ENCODE data around the gene BAZ2B.
"Not testable (repeated sequence)": the region's sequence is repeated elsewhere in the genome, so short reads cannot be mapped to it uniquely, and the experiment has no call there.

Gene BAZ2B

GRCh38 chr2:159542101-159542500, 74.2 kb downstream of the BAZ2B start:
- peaks cover 6 to 9% of the 10 kb centered on the region in 2 donors for H3K9me3 ChIP-seq (ENCODE audit: control insufficient read depth in 1 of 2, low read length in 2 of 2)

GRCh38 chr2:159539701-159540100, 76.6 kb downstream of the BAZ2B start:
- no peaks in the 10 kb centered on the region for H3K4me1 ChIP-seq (ENCODE audit: control insufficient read depth in 1 of 2, insufficient read depth in 2 of 2, low read length in 2 of 2)
- no peak overlapping the region for H3K4me3 ChIP-seq (ENCODE audit: low read depth in 1 of 2, low read length in 2 of 2)
- no peak overlapping the region for H3K27ac ChIP-seq (ENCODE audit: low read depth, low read length)
- H3K36me3 ChIP-seq (ENCODE audit: control insufficient read depth in 1 of 2, insufficient read depth in 2 of 2, low read length in 2 of 2), result peaks cover 0 to 9% of the 10 kb centered on the region in 2 donors
- no peaks in the 10 kb centered on the region for H3K27me3 ChIP-seq (ENCODE audit: control insufficient read depth in 1 of 2, insufficient read depth in 2 of 2, low read length in 2 of 2)
- H3K9ac ChIP-seq (ENCODE audit: low read depth in 1 of 2, low read length in 2 of 2), result no peak overlapping the region
- peaks cover 6 to 9% of the 10 kb centered on the region in 2 donors for H3K9me3 ChIP-seq (ENCODE audit: control insufficient read depth in 1 of 2, low read length in 2 of 2)

More at GRCh38 chr2:159542101-159542500, 74.2 kb downstream of the BAZ2B start:
- no peak overlapping the region for H3K27ac ChIP-seq (ENCODE audit: low read depth, low read length)
- no peak overlapping the region for H3K9ac ChIP-seq (ENCODE audit: low read depth in 1 of 2, low read length in 2 of 2)
- peaks cover 0 to 9% of the 10 kb centered on the region in 2 donors for H3K36me3 ChIP-seq (ENCODE audit: control insufficient read depth in 1 of 2, insufficient read depth in 2 of 2, low read length in 2 of 2)
- no peaks in the 10 kb centered on the region for H3K27me3 ChIP-seq (ENCODE audit: control insufficient read depth in 1 of 2, insufficient read depth in 2 of 2, low read length in 2 of 2)
- no peak overlapping the region for H3K4me3 ChIP-seq (ENCODE audit: low read depth in 1 of 2, low read length in 2 of 2)
- no peaks in the 10 kb centered on the region for H3K4me1 ChIP-seq (ENCODE audit: control insufficient read depth in 1 of 2, insufficient read depth in 2 of 2, low read length in 2 of 2)

GRCh38 chr2:159538801-159539200, 77.5 kb downstream of the BAZ2B start:
- H3K27ac ChIP-seq (ENCODE audit: low read depth, low read length), result no peak overlapping the region
- no peak overlapping the region for H3K9ac ChIP-seq (ENCODE audit: low read depth in 1 of 2, low read length in 2 of 2)
- no peaks in the 10 kb centered on the region for H3K27me3 ChIP-seq (ENCODE audit: control insufficient read depth in 1 of 2, insufficient read depth in 2 of 2, low read length in 2 of 2)
- H3K36me3 ChIP-seq (ENCODE audit: control insufficient read depth in 1 of 2, insufficient read depth in 2 of 2, low read length in 2 of 2), result peaks cover 0 to 9% of the 10 kb centered on the region in 2 donors
- H3K4me3 ChIP-seq (ENCODE audit: low read depth in 1 of 2, low read length in 2 of 2), result no peak overlapping the region
- H3K9me3 ChIP-seq (ENCODE audit: control insufficient read depth in 1 of 2, low read length in 2 of 2), result peaks cover 6 to 9% of the 10 kb centered on the region in 2 donors
- no peaks in the 10 kb centered on the region for H3K4me1 ChIP-seq (ENCODE audit: control insufficient read depth in 1 of 2, insufficient read depth in 2 of 2, low read length in 2 of 2)

- H3K4me3 ChIP-seq (ENCODE audit: low read depth in 1 of 2, low read length in 2 of 2); H3K36me3 ChIP-seq (ENCODE audit: control insufficient read depth in 1 of 2, insufficient read depth in 2 of 2, low read length in 2 of 2); H3K9me3 ChIP-seq (ENCODE audit: control insufficient read depth in 1 of 2, low read length in 2 of 2); H3K9ac ChIP-seq (ENCODE audit: low read depth in 1 of 2, low read length in 2 of 2); H3K27me3 ChIP-seq (ENCODE audit: control insufficient read depth in 1 of 2, insufficient read depth in 2 of 2, low read length in 2 of 2); H3K27ac ChIP-seq (ENCODE audit: low read depth, low read length); H3K4me1 ChIP-seq (ENCODE audit: control insufficient read depth in 1 of 2, insufficient read depth in 2 of 2, low read length in 2 of 2): not testable (repeated sequence)
Measured at GRCh38 chr2:159535261-159535660, 81.1 kb downstream of the BAZ2B start.

GRCh38 chr2:159531475-159531874, 84.9 kb downstream of the BAZ2B start:
- Histone ChIP-seq H3K4me1 (ENCODE audit: control insufficient read depth in 1 of 2, insufficient read depth in 2 of 2, low read length in 2 of 2) (no peaks in the 10 kb centered on the region), H3K27ac (ENCODE audit: low read depth, low read length) (no peak overlapping the region), H3K27me3 (ENCODE audit: control insufficient read depth in 1 of 2, insufficient read depth in 2 of 2, low read length in 2 of 2) (no peaks in the 10 kb centered on the region), H3K4me3 (ENCODE audit: low read depth in 1 of 2, low read length in 2 of 2) (no peak overlapping the region), H3K9me3 (ENCODE audit: control insufficient read depth in 1 of 2, low read length in 2 of 2) (no peaks in the 10 kb centered on the region), H3K9ac (ENCODE audit: low read depth in 1 of 2, low read length in 2 of 2) (no peak overlapping the region), H3K36me3 (ENCODE audit: control insufficient read depth in 1 of 2, insufficient read depth in 2 of 2, low read length in 2 of 2) (peaks cover 0 to 3% of the 10 kb centered on the region in 2 donors)

DNA sequence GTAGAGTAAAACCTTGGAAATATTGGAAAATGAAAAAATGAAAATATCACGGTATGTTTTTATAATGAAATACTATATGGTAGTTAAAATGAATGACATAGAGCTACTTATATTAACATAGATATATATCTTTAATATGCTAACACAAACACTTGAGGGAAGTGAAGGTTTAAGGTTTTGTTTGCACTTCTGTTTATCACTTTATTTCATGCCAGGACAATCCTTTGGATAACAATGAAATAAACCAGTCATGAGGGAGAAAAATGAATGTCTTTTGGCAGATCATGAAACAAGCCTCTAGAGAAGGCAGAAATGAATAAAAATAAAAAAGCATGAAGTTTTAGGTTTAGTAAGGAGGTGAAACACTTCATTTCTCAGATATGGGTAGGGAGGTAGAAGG, 89.9 kb downstream of the BAZ2B start:
- Histone ChIP-seq H3K9ac (ENCODE audit: low read depth in 1 of 2, low read length in 2 of 2) (no peak overlapping the region), H3K4me3 (ENCODE audit: low read depth in 1 of 2, low read length in 2 of 2) (no peak overlapping the region), H3K27me3 (ENCODE audit: control insufficient read depth in 1 of 2, insufficient read depth in 2 of 2, low read length in 2 of 2) (no peaks in the 10 kb centered on the region), H3K36me3 (ENCODE audit: control insufficient read depth in 1 of 2, insufficient read depth in 2 of 2, low read length in 2 of 2) (peaks cover 0 to 3% of the 10 kb centered on the region in 2 donors), H3K4me1 (ENCODE audit: control insufficient read depth in 1 of 2, insufficient read depth in 2 of 2, low read length in 2 of 2) (no peaks in the 10 kb centered on the region), H3K9me3 (ENCODE audit: control insufficient read depth in 1 of 2, low read length in 2 of 2) (no peaks in the 10 kb centered on the region), H3K27ac (ENCODE audit: low read depth, low read length) (no peak overlapping the region)

DNA sequence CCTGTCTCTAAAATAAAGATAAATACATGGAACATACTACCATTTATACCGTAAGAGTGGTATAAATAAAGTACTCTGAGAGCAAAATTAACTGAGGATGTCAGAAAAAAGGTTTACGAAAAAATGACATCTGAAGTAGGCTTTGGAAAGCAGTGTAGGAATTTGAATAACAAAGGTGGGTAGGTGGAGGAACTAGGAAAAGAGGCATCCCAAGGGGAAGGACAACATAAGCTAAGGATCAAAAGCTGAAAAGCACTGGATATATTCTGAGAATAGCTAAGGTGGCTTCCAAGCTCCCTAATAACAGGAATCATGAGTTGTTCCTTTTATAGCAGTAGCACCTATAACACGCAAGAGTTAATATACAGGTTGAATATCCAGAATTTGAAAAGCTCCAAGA, 91.3 kb downstream of the BAZ2B start:
- Histone ChIP-seq H3K4me1 (ENCODE audit: control insufficient read depth in 1 of 2, insufficient read depth in 2 of 2, low read length in 2 of 2) (no peaks in the 10 kb centered on the region), H3K27ac (ENCODE audit: low read depth, low read length) (no peak overlapping the region), H3K4me3 (ENCODE audit: low read depth in 1 of 2, low read length in 2 of 2) (no peak overlapping the region), H3K9ac (ENCODE audit: low read depth in 1 of 2, low read length in 2 of 2) (no peak overlapping the region), H3K27me3 (ENCODE audit: control insufficient read depth in 1 of 2, insufficient read depth in 2 of 2, low read length in 2 of 2) (no peaks in the 10 kb centered on the region), H3K36me3 (ENCODE audit: control insufficient read depth in 1 of 2, insufficient read depth in 2 of 2, low read length in 2 of 2) (peaks cover 0 to 3% of the 10 kb centered on the region in 2 donors), H3K9me3 (ENCODE audit: control insufficient read depth in 1 of 2, low read length in 2 of 2) (no peaks in the 10 kb centered on the region)

DNA sequence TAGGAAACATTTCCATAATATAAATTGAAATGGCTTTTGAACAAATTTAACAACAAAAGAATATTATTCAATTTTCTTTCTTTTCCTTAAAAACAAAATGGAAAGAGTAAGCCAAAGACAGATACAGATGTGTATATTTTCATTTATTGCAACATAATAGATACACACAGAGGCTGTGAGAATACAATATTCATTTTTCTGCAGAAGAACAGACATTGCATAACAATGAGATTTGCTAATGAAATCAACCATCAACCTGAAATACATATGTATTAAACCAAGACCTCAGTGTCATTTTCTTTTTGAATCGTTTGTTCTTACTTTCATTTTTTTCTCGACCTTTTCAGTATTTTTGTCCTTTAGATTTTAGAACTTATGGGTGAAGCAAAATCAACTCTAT, 95.1 kb downstream of the BAZ2B start:
- H3K9ac ChIP-seq (ENCODE audit: low read depth in 1 of 2, low read length in 2 of 2), result no peak overlapping the region
- H3K27me3 ChIP-seq (ENCODE audit: control insufficient read depth in 1 of 2, insufficient read depth in 2 of 2, low read length in 2 of 2), result no peaks in the 10 kb centered on the region
- no peak overlapping the region for H3K4me3 ChIP-seq (ENCODE audit: low read depth in 1 of 2, low read length in 2 of 2)
- H3K36me3 ChIP-seq (ENCODE audit: control insufficient read depth in 1 of 2, insufficient read depth in 2 of 2, low read length in 2 of 2), result no peaks in the 10 kb centered on the region
- H3K9me3 ChIP-seq (ENCODE audit: control insufficient read depth in 1 of 2, low read length in 2 of 2), result no peaks in the 10 kb centered on the region
- no peak overlapping the region for H3K27ac ChIP-seq (ENCODE audit: low read depth, low read length)
- peaks cover 0 to 7% of the 10 kb centered on the region in 2 donors for H3K4me1 ChIP-seq (ENCODE audit: control insufficient read depth in 1 of 2, insufficient read depth in 2 of 2, low read length in 2 of 2)

DNA sequence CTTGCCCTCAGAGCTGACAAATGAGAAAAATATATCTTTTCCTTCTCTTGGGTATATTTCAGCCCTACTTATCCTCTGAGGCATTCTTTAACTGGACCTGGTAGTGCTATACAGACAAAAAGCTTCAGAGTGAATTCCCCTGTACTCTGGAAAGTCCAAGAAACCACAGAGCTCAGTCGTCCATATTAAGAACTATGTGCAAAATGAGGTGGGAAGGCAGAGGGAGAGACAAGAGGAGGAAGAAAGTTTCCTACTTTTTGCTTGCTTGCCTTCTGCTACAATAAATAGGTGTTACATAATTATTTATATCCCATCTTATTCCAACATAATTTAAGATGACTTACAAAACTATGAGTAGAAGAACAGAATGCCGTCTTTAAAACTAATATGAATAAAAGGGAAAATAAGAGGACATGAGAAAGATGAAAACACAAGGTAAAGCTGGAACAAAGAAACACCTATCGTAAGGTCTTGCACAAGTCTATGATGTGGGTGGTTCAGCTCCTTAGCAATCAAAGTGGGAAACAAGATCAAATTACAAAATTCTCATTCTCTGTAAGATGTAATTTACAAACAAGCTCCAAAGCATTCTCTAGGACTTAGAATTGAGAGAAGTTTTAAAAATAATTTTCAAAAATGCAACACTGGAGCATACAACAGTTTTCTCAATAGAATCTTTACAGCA, 97.9 kb downstream of the BAZ2B start:
- Histone ChIP-seq H3K4me1 (ENCODE audit: control insufficient read depth in 1 of 2, insufficient read depth in 2 of 2, low read length in 2 of 2) (peaks cover 2 to 16% of the 10 kb centered on the region in 2 donors), H3K9me3 (ENCODE audit: control insufficient read depth in 1 of 2, low read length in 2 of 2) (no peaks in the 10 kb centered on the region), H3K36me3 (ENCODE audit: control insufficient read depth in 1 of 2, insufficient read depth in 2 of 2, low read length in 2 of 2) (no peaks in the 10 kb centered on the region), H3K9ac (ENCODE audit: low read depth in 1 of 2, low read length in 2 of 2) (no peak overlapping the region), H3K4me3 (ENCODE audit: low read depth in 1 of 2, low read length in 2 of 2) (no peak overlapping the region), H3K27me3 (ENCODE audit: control insufficient read depth in 1 of 2, insufficient read depth in 2 of 2, low read length in 2 of 2) (no peaks in the 10 kb centered on the region), H3K27ac (ENCODE audit: low read depth, low read length) (no peak overlapping the region)

GRCh38 chr2:159516241-159516758, 100.0 kb downstream of the BAZ2B start:
- H3K9ac ChIP-seq (ENCODE audit: low read depth in 1 of 2, low read length in 2 of 2), result peak overlapping the region; percentile 7 to 71
- H3K27me3 ChIP-seq (ENCODE audit: control insufficient read depth in 1 of 2, insufficient read depth in 2 of 2, low read length in 2 of 2), result no peaks in the 10 kb centered on the region
- no peaks in the 10 kb centered on the region for H3K36me3 ChIP-seq (ENCODE audit: control insufficient read depth in 1 of 2, insufficient read depth in 2 of 2, low read length in 2 of 2)
- peak overlapping the region; percentile 72 for H3K27ac ChIP-seq (ENCODE audit: low read depth, low read length)
- H3K9me3 ChIP-seq (ENCODE audit: control insufficient read depth in 1 of 2, low read length in 2 of 2), result no peaks in the 10 kb centered on the region
- peak overlapping the region; percentile 67 to 78 for H3K4me3 ChIP-seq (ENCODE audit: low read depth in 1 of 2, low read length in 2 of 2)
- peaks cover 2 to 32% of the 10 kb centered on the region in 2 donors for H3K4me1 ChIP-seq (ENCODE audit: control insufficient read depth in 1 of 2, insufficient read depth in 2 of 2, low read length in 2 of 2)

Data from duodenal mucosa (tissue), 2 donors.